ENCODE data around the gene PC.
A peak's percentile ranks its signal among the peaks of the same experiment; 100 is the strongest.

Gene PC

DNA sequence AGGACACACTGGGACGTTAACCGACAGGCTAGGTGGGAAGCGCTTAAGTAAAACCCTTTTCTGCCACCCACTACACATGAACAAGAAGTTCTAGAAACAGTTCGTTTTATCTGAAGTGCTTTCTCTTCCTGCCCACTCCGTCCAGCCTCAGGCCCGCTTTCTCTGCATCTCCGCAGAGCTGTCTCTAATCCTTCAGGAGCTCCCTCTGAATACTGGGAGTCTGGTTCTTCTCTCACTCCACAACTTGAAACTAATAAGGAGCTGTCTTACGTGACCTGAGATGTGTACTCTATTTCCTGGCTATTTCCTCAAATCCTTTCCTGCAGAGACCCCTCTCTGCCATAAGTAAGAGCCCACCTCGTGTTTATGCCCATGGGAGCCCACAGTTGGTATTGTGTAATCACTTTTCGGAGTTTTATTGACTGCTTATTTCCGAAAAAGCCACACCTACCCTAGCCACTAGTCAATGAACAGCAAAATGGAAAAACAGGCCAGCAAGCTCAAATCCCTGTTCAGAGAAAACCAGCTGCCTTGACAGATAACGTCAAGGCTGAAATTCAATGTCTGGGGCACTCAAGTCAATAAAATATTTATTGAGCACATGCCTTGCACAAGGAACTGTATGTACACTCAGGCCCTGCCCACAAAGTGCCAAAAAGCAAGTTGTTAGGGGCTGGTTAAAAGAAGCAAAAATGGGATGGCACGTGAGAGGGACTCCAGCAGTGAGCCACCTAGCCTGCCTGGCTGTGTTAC is 4.9 kb downstream of the PC start:
- DNase-seq = no peak

DNA sequence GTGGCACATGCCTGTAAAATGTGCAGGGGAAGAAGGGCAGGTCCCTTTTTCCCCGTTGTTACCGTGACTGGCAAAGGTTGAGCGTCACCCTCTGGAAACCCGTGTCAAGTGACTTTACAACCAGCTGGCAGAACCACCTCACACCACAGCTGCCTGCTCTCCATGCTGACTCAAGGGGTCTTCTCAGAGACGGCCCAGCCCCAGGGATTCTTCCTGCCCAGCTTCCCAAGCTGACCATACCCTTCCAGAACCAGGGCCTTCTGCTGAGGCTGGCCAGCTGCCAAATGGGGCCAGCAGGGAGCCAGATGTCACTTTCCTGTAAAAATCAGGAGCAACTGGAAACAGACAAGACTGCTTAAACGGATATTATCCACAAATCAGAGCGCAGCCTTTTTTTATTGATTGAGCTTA is 6.3 kb downstream of the PC start:
- DNase-seq = no peak

DNA sequence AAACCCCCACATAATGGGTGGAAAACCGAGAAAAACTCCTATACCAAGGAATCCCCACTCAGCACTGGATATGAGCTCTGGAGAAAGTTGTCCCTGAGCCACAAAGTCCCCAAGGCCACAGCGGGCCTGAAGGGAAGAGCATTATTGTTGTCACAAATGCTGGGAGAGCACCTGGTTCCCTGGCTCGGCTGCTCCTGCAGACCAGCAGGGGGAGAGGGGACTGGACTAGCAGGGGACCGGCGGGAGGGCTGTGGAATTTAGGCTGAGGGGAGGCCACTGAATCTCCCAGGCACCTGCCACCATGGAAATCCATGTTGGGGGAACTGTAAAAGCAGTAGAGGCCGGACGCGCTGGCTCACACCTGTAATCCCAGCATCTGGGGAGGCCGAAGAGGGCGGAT is 7.0 kb downstream of the PC start:
- DNase-seq = no peak

DNA sequence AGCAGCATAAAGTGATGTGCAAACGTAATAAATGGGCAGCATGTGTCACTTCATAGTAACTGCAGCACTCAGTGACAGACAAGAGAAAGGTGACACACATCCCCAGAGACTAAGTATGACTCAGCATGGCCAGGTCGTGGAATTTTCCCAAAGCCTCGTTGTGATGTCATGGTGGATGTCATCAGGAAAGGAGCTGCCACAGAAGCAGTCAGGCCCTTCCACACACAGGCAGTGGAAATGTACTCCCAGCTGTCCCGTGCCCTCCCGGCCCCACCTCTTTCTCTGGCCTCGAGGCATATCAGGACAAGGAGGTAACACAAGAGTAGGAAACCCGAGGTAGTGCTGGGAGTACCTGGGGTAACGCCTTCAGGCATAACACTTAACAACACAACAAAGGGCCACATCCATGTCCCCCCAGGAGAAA is 8.1 kb downstream of the PC start:
- DNase-seq = no peak

DNA sequence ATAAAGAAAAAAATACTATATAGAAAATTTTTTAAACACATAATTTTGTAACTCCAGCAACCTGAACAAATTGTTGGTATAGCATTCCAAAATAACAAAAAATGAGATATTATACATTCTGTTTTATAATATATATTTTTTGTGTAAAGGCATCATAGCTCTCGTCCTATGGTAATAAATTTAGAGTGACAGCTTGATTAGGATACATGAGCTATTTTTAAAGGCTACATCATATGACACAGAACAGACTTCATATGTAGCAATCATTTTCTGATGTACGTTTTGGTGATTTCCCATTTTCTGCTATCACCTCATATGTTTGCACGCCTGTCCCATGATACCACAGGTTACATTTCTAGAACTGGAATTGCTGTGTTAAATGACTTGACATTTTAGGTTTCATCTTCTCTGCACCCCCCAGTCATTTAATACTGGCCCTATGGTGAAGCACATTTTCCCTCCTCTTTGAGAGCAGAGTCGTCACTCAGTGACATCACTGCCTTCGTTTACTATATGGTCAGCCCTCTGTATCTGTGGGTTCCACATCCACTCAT is 19.5 kb downstream of the PC start:
- DNase-seq = no peak

DNA sequence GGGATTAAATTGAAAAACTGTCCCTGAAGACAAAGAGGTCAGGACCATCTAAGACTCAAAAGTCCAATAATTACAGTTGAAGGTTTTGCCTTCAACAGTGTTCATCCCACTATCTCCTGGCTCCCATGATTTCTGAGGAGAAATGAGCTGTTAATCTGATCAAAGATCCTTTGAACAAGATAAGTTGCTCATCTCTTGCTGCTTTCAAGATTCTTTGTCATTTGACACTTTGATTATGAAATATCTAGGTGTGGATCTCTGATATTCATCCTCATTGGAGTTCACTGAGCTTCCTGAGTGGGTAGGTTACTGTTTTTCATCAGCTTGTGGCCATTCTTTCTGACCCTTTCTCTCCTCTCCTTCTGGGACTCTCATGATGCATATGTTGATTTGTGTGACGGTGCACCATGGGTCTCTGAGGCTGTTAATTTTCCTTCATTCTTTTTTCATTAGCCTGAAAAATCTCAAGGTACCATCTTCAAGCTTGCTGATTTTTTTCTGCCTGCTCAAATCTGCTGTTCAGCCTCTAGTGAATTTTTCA is 20.9 kb downstream of the PC start:
- no peak for DNase-seq

DNA sequence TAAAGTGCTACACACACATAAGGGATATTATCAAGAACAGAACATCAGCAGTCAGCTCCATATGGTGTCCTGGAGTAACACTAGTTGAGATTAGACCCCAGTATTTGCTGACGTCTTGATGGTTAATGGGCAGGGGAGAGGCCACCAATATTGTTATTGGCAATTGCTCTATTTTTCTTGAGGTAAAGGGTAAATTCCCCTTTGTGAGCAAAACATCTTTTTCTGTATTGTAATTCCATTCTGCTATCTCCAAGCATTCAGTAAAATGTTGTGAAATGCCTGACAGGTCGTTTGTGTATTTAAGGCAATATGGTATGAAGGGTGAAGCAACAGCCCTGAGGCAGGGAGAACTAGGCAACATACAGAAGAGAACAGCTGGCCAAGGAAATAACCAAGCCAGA is 21.9 kb downstream of the PC start:
- no peak for DNase-seq

DNA sequence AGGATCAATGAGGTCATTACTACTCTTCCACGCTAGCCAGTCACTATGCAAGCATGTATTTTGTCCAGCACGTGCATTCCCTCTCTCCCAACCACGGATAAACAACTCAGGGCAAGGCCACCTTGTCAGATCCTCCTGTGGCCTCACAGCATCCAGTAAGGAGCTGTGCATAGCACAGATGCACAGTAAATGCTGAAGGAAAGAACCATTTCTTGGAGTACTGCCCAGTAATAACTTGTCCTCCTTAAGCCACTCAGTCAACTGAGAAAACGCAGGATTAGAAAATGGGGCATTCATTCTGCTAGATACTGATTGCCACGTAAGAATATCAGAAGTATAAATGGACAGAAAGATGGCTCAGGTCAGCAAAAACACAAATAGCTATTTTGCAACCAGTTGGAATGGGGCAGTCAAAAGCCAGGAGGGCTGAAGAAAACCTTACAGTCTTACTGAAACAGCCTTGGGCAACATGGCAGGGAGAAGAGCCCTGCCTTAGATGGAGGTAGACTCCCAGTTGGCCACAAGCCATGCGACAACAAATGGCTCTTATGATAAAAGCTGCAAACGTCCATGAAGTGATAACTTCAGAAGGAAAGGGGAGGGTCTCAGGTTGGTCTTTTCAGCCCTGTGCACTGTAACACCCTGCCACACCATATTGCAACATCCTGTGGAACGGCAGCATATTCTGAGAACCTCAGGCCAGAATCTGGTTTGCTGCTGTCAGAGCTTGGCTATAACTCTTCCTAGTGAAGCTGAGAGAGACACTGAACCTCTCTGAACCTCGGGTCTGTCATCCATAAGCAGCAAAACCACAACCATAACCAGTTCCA is 23.0 kb downstream of the PC start:
- no peak for DNase-seq

DNA sequence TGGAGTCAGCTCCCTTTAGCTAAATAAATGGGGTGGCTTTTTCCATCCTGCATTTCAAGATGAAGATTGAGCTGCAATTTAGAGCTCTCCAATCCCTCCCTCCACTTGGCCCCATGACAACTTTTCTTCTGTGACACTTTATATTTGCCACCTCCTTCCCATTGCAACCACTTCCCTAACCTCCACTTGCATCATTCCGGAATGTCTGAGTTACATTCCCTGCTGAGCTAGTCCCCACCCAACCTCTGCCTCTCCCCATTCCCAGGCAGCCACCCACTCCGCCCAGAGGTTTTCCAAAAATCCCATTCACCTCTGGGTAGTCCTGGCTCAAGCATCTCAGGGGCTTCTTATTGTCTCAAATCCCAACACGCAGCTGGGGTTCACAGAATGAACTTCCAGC is 24.7 kb downstream of the PC start:
- no peak for DNase-seq

DNA sequence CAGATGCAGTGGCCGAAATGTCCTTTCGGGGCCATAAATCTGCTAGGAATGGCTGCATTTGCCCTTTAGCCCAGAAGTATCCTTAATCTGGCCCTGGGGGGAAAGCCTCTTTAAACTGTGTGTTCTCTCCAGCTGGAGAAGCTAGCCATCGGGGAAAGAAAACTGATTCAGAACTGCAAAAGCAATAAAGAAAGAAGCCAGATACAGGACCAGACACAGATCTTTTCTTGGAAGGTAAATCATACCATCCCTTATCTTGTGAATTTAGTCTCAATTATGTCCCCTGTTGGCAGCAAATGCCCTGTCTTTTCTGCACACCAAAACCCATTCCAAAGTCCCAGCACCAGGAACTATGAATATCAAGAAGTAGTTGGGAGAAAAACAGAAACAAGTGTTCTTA is 25.6 kb downstream of the PC start:
- no peak for DNase-seq

DNA sequence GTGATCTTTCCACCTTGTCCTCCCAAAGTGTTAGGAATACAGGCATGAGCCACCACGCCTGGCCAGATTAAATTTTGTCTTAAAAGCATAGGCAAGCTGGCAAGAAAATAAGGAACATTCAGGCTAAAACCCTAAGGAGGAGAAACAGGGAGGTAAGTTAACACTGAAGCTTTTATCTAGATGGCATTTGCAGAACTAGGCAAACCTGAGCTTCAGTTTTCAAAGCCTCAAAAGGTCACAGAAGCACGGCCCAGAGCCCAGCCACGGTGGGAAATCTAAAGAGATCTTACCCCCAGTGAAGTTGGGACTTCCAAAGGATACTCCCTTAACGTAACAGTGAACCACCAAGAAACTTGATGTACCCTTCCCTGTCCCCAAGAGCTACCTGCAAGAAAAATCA is 28.4 kb downstream of the PC start:
- DNase-seq = no peak

DNA sequence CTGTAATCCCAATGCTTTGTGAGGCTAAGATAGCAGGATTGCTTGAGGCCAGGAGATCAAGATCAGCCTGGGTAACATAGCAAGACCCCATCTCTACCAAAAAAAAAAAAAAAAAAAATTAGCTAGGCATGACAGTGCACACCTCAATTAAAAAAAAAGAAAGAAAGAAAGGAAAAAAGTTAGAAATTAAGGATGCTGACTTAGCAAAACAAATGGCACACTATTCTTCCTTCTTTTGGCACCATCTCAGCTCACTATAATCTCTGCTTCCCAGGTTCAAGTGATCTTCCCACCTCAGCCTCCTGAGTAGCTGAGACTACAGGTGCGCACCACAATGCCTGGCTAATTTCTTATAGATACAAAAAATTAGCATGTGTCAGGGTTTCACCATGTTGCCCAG is 33.9 kb downstream of the PC start:
- no peak for DNase-seq

DNA sequence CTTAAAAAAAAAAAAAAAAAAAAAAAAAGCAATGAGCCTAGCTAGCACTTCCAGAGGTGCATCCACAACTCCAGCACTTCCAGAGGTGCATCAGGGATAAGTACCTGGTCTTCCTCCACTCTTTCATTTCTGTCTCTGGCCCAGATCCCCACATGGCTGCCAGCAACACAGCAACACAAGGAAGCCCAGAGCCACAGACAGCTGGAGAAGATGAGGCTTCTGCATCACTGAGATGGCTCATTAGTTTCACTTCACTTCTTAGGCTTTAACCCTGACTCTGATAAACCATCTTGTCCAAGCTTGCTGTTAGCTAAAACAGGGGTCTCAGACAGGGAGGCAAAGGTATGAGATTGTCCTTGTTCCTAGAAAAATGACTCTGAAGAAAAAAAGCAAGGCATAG is 35.6 kb downstream of the PC start:
- DNase-seq = peak; percentile 11 to 46

DNA sequence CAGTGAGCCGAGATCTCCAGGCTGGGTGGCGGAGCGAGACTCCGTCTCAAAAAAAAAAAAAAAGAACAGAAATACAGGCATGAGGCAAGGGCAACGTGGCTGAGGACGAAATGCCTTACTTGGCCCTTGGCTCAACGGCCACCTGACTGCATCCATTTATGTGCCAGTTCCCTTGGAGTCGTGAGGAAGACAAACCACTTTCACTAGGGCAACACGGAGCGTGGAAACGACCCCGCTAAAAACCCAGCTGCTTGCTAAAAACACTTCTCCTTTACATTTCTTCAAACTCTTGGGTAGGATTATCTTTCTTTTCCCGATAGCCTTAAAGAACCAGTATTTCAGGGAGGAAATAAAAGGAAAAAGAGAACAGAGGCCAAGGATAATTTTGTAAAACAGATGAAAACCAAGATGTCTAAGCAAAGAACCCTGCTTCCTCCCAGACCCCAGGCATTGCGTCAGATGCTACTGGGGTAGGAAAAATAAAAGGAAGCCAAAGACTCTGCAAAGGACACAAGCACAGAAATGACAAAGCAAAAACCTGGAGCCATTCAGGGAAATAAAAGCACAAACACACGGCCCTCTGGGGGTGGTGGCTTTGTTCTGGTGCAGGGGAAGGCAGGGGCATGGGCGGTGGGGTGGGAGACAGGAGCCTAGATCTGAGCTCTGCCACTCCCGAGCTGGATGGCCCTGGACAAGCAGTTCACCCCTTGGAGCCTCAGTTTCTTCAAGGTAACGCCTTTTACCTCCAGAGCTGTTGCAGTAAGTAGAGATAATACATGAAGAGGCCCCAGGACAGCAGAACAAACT is 37.0 kb downstream of the PC start:
- peak; percentile 70 to 75 for DNase-seq

DNA sequence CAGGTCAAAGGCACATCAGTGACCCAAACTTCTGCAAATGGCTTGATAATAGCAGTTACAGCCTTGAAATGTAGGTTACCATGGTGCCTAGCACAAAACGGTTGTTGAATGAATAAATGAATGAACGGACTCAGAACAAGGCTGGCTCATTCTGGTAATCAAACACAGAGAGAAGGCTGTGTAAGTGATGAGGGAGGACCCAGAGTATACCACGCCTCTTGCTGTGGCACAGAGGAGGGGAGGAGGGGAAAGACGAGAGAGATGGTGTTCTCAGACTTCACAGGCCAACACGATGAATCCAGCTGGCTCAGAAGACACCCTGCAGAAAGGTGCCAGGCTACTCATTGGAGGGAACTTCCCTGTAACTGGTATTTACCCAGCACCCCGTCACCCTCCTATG is 38.3 kb downstream of the PC start:
- DNase-seq = no peak

DNA sequence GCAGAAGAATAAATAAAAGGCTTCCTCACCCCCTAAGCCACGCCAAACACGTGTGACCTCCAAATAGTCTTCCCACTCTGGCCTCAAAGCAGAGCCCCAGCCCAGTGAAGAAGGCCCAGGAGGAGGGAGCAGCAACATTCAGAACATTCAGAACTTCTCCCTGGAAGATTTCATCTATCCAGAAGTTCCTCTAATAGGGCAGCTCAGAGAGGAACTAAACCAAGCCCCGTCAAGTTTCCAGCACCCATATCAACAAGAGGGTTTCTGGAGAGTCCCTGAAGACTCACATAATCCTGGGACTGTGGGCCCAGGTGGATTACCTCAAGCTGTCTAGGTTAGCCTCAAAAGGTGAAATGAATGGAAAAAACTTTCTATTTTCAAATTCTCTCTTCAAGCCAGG is 39.4 kb downstream of the PC start:
- DNase-seq = peak; percentile 36 to 56

DNA sequence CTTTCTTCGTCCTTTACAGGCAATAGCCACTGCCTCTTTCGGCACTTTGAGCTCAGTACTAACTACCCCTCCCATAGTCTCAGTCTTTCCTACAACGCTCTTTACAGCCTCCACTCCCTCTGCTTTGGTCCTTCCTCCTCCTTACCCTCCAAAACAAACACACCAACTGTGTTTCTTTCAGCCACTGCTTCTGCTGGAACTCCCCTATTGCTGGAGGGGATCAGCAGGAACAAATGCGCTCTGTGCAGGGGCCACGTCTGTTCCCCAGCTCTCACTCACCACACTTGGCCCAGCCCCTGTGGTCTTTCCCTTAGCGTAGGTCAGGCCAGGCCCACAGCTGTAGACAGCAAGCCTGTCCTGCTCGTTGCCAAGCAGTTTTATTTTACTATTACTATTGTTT is 42.3 kb downstream of the PC start:
- DNase-seq = no peak

DNA sequence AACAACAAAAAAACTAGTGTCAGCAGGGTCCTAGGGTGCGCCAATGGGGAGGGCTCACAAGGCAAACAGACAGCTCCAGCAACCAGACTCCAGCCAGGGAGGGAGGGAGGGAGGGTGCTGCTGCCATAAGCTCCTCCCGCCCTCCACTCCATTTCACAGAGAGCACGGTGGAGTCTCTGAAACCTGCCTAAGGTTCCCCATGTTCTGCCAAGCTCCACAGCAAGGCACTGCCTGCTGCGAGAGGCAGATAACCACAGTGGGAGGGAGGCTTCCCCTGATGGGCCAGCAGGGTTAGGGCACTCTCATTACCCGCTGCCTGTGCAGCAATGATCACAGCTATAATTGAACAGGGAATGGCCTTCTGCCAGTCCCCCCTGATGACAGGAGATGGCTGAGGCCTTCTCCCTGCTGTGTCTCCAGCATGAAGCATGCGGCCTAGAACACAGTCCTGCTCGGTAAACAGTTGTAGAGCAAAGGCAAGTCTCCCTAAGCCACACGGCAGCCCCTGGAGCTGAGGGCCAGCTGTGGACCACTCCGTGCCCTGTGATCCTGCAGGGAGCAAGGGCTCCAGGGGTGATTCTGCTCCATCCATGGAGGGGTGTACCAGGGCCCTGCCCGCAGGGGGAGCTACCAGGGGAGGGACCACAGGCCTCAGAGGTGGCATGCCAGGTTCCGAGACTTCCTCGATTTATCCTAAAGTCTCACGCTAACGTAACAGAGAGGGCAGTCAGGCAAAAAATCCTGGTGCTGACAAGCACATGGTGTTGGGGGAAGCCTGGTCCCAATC is 42.9 kb downstream of the PC start:
- no peak for DNase-seq

DNA sequence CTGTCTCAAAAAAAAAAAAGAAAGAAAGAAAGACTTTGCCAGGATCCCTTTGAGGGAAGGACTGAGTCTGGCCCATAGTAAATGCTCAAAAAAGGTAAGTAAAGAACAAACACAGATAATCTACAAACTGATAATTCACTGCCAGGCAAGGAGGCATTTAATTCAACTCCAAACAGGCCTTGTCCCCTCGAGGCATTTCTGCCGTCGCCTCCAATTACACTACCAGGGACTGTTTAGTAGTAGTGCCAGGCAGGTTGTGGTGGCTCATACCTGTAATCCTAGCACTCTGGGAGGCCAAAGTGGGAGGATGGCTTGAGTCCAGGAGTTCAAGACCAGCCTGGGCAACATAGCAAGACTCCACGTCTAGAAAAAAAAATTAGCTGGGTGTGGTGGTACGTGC is 43.7 kb downstream of the PC start:
- DNase-seq = no peak

DNA sequence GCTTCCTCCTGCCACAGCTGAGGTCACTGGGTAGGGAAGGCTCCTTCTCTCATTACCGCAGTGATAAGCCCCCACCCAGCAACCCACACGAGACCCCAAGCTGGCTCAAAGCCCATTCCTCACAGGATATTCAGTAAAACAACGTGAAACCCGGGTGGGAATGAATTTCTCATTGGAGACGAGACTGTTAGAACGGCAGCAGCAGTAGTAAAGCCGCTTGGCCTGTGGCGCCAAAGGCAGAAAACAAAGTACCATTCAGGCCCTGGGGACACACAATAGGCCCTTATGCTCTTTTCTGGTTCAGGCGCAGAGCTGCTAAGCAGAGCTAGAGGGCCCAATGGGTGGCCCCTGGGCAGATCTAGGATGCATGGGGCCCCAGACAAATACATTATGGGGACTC is 45.3 kb downstream of the PC start:
- no peak for DNase-seq

DNA sequence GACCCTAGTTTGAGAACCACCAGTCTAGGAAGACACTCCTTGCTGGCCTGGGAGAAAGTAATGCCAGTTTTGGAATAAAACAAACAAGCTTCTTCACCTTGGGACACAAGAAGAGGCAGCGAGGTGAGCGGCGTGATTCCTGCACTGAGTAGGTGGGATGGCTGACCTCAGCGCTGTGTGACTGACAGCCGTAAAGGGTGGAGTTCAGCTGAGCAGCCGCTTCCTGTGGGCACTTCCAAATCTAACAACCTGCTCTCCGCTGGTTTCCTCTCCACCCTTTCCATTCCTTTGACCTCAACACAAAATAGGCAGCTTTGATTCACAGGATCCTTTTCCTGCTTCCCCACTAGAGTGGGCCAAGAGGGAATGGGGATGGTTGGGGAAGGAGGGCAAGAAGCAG is 45.8 kb downstream of the PC start:
- no peak for DNase-seq

DNA sequence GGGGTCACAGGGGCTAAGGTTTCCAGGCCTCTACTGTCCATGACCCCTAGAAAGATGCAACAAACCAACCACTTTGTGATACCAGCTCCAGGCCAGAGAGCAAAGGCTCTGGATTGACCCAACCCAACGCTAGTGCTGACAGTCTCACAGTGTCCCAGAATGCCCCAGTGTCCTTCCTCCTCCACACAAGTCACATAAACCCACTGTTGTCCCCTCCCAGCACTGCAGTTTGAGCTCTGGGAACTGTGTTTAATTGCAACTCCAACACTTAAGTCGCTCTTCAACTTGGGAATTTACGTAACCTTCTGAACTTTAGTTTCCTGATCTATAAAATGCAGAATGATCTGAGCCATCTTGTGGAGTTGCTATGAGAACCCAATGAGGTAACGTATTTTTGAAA is 47.5 kb downstream of the PC start:
- DNase-seq = no peak

Data from inflammatory macrophage (primary cell).